NCI-H2029 (cell line): Measurements from ENCODE around the gene ABCD4.

Experiments used
- DNase-seq: peaks from one replicate; lab custom pipeline; 2025; lab: John Stamatoyannopoulos, UW

The ABCD4 gene

GRCh38 chr14:74259513-74259912, 43.2 kb downstream of the ABCD4 start:
- DNase-seq = no peak

DNA sequence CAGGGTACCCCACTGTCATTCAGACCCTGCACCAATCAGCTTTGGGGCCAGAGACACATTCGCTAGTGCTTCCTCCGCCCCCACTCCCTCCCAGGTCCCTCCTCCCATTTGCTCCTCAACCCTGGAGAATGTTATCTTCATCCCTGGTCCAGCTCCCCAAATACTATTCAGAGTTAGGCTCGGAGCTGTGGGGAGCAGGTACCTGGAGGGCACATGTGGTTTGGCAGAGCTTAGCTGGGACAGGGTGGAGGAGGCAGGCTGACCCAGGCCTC, 44.0 kb downstream of the ABCD4 start:
- DNase-seq = no peak

- no peak for DNase-seq
Observed at GRCh38 chr14:74257941-74258763, 44.6 kb downstream of the ABCD4 start.

DNA sequence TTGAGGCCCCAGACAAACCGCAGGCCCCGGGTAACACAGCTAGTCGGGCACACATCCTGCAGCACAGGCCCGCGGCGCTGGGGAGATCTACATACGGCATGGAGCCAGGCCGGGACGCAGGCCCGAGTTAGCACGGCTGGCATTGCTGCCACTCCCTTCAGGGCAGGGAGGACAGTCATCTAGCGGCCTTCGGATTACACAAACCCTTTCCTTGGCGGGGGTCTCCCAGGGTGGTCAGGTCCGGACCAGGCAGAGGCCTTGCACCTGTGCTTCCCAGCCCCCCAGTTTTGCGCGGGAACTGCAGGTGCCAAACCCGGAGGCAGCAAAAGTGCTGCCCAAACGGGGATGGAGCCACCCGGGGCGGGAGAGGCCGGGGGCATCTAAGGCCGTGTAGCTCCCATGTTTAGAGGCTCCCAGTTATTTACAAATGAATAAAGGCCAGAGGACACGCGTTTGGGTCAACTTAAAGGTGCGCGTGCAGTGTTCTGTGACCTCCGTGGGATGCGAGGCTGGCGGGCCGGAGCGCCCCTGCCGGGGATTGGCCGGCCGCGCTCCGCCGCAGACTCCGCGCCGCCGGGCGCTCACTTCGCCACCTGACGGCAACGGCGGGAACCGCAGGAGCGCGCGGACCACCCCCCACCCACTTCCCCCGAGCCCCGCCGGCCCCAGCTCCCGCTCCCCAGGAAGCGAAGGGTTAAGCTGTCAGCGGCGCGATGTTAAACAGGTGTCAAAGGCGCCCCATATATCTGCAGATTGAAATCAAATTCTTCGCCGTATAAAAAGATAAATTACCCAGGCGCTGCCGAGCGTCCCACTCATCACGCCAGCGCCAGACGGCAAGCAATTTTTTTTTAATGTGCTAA, 45.4 kb downstream of the ABCD4 start:
- DNase-seq = no peak

GRCh38 chr14:74255281-74255680, 47.5 kb downstream of the ABCD4 start:
- no peak for DNase-seq

DNA sequence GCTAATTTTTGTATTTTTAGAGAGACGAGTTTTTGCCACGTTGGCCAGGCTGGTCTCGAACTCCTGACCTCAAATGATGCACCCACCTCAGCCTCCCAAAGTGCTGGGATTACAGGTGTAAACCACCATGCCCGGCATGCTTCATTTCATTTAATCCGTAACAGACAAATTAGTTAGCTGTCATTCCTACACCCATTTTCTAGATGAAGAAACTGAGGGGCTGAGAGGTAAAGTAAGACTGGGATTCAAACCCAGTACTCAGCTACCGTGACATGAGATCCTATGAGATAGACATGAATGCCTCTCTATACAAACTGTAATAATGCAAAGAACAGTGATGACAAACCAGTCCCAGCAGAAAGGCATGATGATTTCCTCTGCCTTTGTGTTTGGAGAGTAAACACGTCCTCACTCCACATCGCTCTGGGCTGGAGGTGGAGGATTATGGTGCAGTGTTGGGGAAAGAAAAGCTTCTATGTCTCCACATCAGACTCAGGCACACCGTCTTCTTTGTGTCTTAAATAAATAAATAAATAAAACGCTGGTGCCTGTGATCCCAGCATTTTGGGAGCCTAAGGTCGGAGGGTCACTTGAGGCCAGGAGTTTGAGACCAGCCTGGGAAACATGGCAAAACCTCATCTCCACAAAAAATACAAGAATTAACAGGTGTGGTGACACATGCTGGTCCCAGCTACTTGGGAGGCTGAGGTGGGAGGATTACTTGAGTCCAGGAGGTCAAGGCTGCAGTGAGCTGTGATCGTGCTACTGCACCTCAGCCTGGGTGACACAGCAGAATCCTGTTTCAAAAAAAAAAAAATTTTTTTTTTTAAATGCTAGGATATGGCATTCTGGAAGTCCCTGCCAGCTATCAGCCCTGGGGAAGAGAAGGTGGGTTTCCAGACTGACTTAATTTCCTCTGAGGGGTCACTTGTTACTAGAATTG, 53.0 kb downstream of the ABCD4 start:
- no peak for DNase-seq

DNA sequence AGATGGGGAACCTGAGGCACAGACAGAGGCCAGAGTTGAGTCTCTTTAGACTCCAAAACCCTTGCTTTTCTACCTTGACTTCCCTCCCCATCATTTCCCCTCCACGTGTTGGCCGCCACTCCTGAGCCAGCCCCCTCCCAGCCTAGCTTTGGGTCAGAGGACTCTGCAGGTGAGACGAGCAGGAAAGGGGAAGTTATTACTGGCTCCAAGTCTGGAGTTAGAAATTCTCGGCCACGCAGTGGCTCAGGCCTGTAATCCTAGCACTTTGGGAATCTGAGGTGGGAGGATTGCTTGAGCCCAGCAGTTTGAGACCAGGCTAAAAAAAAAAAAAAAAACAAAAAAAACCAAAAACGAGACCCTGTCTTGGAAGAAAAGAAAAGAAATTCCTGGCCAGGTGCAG, 54.7 kb downstream of the ABCD4 start:
- DNase-seq = no peak

DNA sequence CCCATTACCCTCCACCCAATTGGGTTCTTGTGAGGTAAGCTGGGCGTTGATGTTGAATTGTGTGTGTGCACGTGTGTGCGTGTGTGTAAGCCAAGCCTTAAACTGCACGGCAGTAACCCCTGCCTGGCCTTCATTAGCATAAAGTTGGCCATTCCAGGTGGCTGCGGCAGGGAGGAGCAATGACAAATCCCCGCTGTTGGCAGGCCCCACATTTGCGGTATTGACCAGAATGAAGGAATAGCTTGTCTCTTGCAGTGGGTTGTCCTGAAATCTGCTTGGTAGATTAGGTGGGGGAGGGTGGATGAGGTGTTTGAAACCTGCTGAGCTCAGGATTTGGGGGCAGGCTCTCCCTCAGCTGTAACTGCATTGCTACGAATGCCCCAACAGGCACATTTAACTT, 56.2 kb downstream of the ABCD4 start:
- DNase-seq = no peak

DNA sequence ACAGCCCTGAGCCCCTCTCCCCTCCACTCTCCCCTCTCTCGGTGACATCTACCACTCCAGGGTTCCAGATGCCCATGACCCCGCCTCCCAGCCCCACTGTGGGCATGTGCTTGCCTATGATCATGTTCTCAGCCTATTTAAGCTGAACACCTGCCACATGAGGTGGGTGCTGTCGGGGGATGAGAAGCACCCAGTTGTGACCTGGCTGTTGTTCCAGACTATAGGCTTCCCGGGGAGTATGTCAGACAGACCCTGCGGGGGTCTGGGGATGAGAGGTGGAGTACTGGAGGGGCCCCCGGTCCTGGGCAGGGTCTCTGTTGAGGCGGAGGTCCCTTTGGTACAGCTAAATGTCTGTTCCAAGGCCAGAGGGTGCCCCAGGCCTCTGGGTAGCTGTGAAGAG, 57.4 kb downstream of the ABCD4 start:
- DNase-seq = no peak

DNA sequence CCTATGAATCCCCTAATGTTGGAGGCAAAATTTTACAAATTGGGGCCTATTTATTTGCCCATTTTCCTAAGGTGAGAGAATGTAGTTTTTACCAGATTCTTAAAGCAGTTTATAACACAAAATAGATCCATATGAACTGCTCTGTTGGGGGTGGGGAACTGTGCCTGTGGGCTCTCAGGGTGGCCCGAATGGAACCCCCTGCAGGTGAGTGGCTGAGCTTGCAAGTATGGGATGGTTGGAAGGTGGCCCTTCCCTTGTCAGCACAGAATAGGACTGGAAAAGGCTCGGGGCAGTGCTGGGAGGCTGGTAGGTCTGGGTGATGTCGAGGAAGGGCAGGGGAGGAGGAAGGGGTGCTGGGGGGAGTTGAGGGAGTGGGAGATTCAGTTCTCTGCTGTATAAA, 58.6 kb downstream of the ABCD4 start:
- DNase-seq = no peak

GRCh38 chr14:74243051-74243450, 59.7 kb downstream of the ABCD4 start:
- DNase-seq = no peak

DNA sequence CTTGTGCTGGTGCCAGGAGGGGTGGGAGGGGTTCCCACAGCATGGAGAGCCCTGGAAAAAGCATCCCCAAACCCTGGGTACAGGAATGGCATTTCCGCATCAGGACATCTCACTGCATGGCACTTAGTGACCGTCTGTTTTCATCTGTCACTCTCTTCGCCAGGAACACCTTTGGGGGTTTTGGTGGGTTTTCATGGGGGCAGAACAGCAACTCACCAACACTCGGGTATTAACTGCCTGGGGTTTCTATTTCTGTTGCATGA, 60.0 kb downstream of the ABCD4 start:
- no peak for DNase-seq

GRCh38 chr14:74242021-74242779, 60.5 kb downstream of the ABCD4 start:
- no peak for DNase-seq

- DNase-seq = no peak
Observed at GRCh38 chr14:74241652-74242017, 61.1 kb downstream of the ABCD4 start.

GRCh38 chr14:74240794-74241651, 61.7 kb downstream of the ABCD4 start:
- no peak for DNase-seq

GRCh38 chr14:74239848-74240793, 62.6 kb downstream of the ABCD4 start:
- no peak for DNase-seq

- DNase-seq = no peak
Observed at GRCh38 chr14:74238974-74239847, 63.5 kb downstream of the ABCD4 start, which contains the start of gene VSX2. TSS of gene VSX2 (plus strand) at chr14:74239449. CDS start at chr14:74239562, 113 bp downstream.

GRCh38 chr14:74237441-74237840, 65.3 kb downstream of the ABCD4 start:
- DNase-seq = no peak
